ENCODE results near the gene COMMD1. TPM values are rescaled to one million over a fixed set of nuclear protein-coding genes. Genes with fewer than 3 reads are reported as not detected.
A peak's percentile ranks its signal among the peaks of the same experiment; 100 is the strongest.

Gene COMMD1
- total RNA-seq, 4 donors from 2014 or later: 32.3 to 50.4 (median 44.2) TPM

- Histone ChIP-seq H3K27me3 (no peaks in the 10 kb centered on the region), H3K9me3 (no peaks in the 10 kb centered on the region), H3K4me1 (peaks cover 0 to 29% (median 12%) of the 10 kb centered on the region in 3 donors), H3K27ac (peak overlapping the region; percentile 86 to 95 (median 88)), H3K36me3 (peaks cover 0 to 35% of the 10 kb centered on the region in 2 donors), H3K4me3 (peak overlapping the region; percentile 66 to 87)
- WGBS, 2 donors (ENCODE audit: low coverage in 1 of 2): 0% methylated on average over 14 to 18 of the region's 18 CpGs
- no peak for TF ChIP-seq EP300 (IDR thresholded peaks at IDR 0.05)
- TF ChIP-seq CTCF (IDR thresholded peaks at IDR 0.05): no peak
- TF ChIP-seq POLR2A (IDR thresholded peaks at IDR 0.05): no peak
- TF ChIP-seq POLR2AphosphoS5 (IDR thresholded peaks at IDR 0.05): no peak
- ATAC-seq: no peak
Measured at GRCh38 chr2:61887717-61888266, 17.7 kb upstream of the COMMD1 start.

- TF ChIP-seq POLR2AphosphoS5 (IDR thresholded peaks at IDR 0.05) (peak; percentile 97), CTCF (IDR thresholded peaks at IDR 0.05) (no peak), POLR2A (IDR thresholded peaks at IDR 0.05) (peak; percentile 72 to 87), EP300 (IDR thresholded peaks at IDR 0.05) (no peak)
- 0 to 5% methylated on average over 7 to 16 of the region's 74 CpGs for WGBS, 2 donors (ENCODE audit: low coverage in 1 of 2)
- peaks cover 0 to 29% (median 12%) of the 10 kb centered on the region in 3 donors for H3K4me1 ChIP-seq
- peak within 1 kb of the TSS; percentile 66 to 87 for H3K4me3 ChIP-seq
- H3K27ac ChIP-seq: peak within 1 kb of the TSS; percentile 86 to 95 (median 88)
- no peaks in the 10 kb centered on the region for H3K9me3 ChIP-seq
- H3K27me3 ChIP-seq: no peaks in the 10 kb centered on the region
- peak; percentile 93 for ATAC-seq
- H3K36me3 ChIP-seq: peaks cover 0 to 28% of the 10 kb centered on the region in 2 donors
Measured at GRCh38 chr2:61888267-61889055, 17.0 kb upstream of the COMMD1 start, which contains the start of gene CCT4. CCT4 (minus strand) TSS chr2:61888656; CDS start chr2:61888507, 149 bp downstream.

- Histone ChIP-seq H3K4me1 (no peaks in the 10 kb centered on the region), H3K4me3 (no peak overlapping the region), H3K9me3 (no peaks in the 10 kb centered on the region), H3K27ac (no peak overlapping the region), H3K36me3 (no peaks in the 10 kb centered on the region), H3K27me3 (no peaks in the 10 kb centered on the region)
- 34 to 61% methylated on average over 2 of the region's 2 CpGs for WGBS, 2 donors (ENCODE audit: low coverage in 1 of 2)
- TF ChIP-seq POLR2A (IDR thresholded peaks at IDR 0.05) (no peak), POLR2AphosphoS5 (IDR thresholded peaks at IDR 0.05) (no peak)
- no peak for ATAC-seq
Measured at GRCh38 chr2:61898810-61899209, 6.7 kb upstream of the COMMD1 start.

- no peaks in the 10 kb centered on the region for H3K36me3 ChIP-seq
- WGBS, 2 donors (ENCODE audit: low coverage in 1 of 2): 57 to 67% methylated on average over 1 of the region's 1 CpG
- no peaks in the 10 kb centered on the region for H3K9me3 ChIP-seq
- H3K4me1 ChIP-seq: peaks cover 0 to 8% (median 0%) of the 10 kb centered on the region in 3 donors
- no peak overlapping the region for H3K4me3 ChIP-seq
- no peak overlapping the region for H3K27ac ChIP-seq
- TF ChIP-seq POLR2A (IDR thresholded peaks at IDR 0.05) (no peak), POLR2AphosphoS5 (IDR thresholded peaks at IDR 0.05) (no peak), EP300 (IDR thresholded peaks at IDR 0.05) (no peak), CTCF (IDR thresholded peaks at IDR 0.05) (no peak)
- no peaks in the 10 kb centered on the region for H3K27me3 ChIP-seq
- no peak for ATAC-seq
Measured at GRCh38 chr2:61900281-61900680, 5.2 kb upstream of the COMMD1 start.

GRCh38 chr2:61906186-61906470 is 654 bp downstream of the COMMD1 start:
- H3K27ac ChIP-seq: peak overlapping the region; percentile 26 to 87 (median 78)
- no peak for TF ChIP-seq POLR2AphosphoS5 (IDR thresholded peaks at IDR 0.05)
- TF ChIP-seq EP300 (IDR thresholded peaks at IDR 0.05): no peak
- TF ChIP-seq POLR2A (IDR thresholded peaks at IDR 0.05): no peak
- WGBS, 2 donors (ENCODE audit: low coverage in 1 of 2): 0 to 1% methylated on average over 1 to 6 of the region's 6 CpGs
- no peaks in the 10 kb centered on the region for H3K27me3 ChIP-seq
- no peaks in the 10 kb centered on the region for H3K9me3 ChIP-seq
- H3K4me3 ChIP-seq: peak overlapping the region; percentile 59 to 82
- no peak for ATAC-seq
- H3K4me1 ChIP-seq: peaks cover 0 to 43% (median 7%) of the 10 kb centered on the region in 3 donors
- H3K36me3 ChIP-seq: peaks cover 0 to 3% of the 10 kb centered on the region in 2 donors

Data from gastroesophageal sphincter (tissue), 4 donors.